H1 (cell line): ENCODE results near the gene KRABD2.

Experiments
- CTCF ChIA-PET: fragments of 300-600 bp; sonication (Branson Sonifier 250); formaldehyde crosslinking; loops from one replicate; lab custom pipeline; 2021; ENCODE audit not compliant: partially characterized antibody; lab: Charles Lee
- POLR2A ChIA-PET: fragments of 300-600 bp; sonication (Branson Sonifier 250); formaldehyde crosslinking; loops from one replicate; lab custom pipeline; 2021; ENCODE audit warnings: inconsistent platforms; ENCODE audit not compliant: partially characterized antibody; lab: Charles Lee
- DNase-seq, 2 experiments: peaks; one replicate each; pipeline versions ENCODE4 v3.0.0 to v3.0.0-alpha.2; 2010 to 2022; ENCODE audit warnings: low spot score in 2 of 2, low read depth in 1 of 2, mixed read lengths in 1 of 2
- FAIRE-seq: peaks from 2 replicates; lab custom pipeline; 2011; peaks lifted over from hg19 to GRCh38; lab: Jason Lieb, UNC
- H2AFZ ChIP-seq: 2 replicates; pipeline ENCODE4 v1.8.1; 2012; ENCODE audit warnings: low read length, inconsistent platforms
- H2AK5ac ChIP-seq: 2 replicates; pipeline ENCODE4 v1.6.1; 2013; ENCODE audit warnings: low read depth, low read length
- H2BK120ac ChIP-seq: replicated peaks from 2 replicates; pipeline ENCODE3; 2013; ENCODE audit warnings: low read depth, low read length, inconsistent platforms
- H2BK12ac ChIP-seq: 2 replicates; pipeline ENCODE4 v1.6.1; 2013; ENCODE audit warnings: low read depth, low read length
- H2BK15ac ChIP-seq: 2 replicates; pipeline ENCODE4 v1.6.1; 2013; ENCODE audit warnings: low read length
- H2BK20ac ChIP-seq: 2 replicates; pipeline ENCODE4 v1.6.1; 2013; ENCODE audit warnings: low read length
- H2BK5ac ChIP-seq: 2 replicates; pipeline ENCODE4 v1.6.1; 2013; ENCODE audit warnings: low read depth, low read length
- H3K14ac ChIP-seq: 2 replicates; pipeline ENCODE4 v1.6.1; 2013; ENCODE audit warnings: inconsistent platforms; ENCODE audit not compliant: insufficient read length
- H3K18ac ChIP-seq: 2 replicates; pipeline ENCODE4 v1.6.1; 2013; ENCODE audit warnings: low read length; ENCODE audit errors: extremely low read depth
- H3K23ac ChIP-seq: 2 replicates; pipeline ENCODE4 v1.6.1; 2013; ENCODE audit warnings: inconsistent platforms; ENCODE audit not compliant: insufficient read length
- H3K23me2 ChIP-seq: 2 replicates; pipeline ENCODE4 v1.6.1; 2013; ENCODE audit warnings: low read depth, low read length
- H3K27ac ChIP-seq: 2 replicates; pipeline ENCODE4 v1.6.1; 2011; ENCODE audit warnings: low read depth, low read length, inconsistent platforms
- H3K27me3 ChIP-seq, 4 experiments: replicated peaks in 1 of 4; 1 replicate in 1 of 4; 2 replicates in 3 of 4; pipeline versions ENCODE4 v1.6.1 to v1.8.1; 2011 to 2013; ENCODE audit warnings: low read length in 3 of 4, mild to moderate bottlenecking in 3 of 4, inconsistent platforms in 2 of 4, mixed read lengths in 2 of 4, moderate library complexity in 1 of 4; ENCODE audit not compliant: control insufficient read depth in 3 of 4, insufficient read depth in 3 of 4; ENCODE audit errors: extremely low read depth in 1 of 4
- H3K36me3 ChIP-seq, 4 experiments: 2 replicates each; pipeline versions ENCODE4 v1.6.1 to v1.8.1; 2011 to 2013; ENCODE audit warnings: mild to moderate bottlenecking in 4 of 4, low read length in 3 of 4, moderate library complexity in 2 of 4, control low read depth in 1 of 4, inconsistent platforms in 1 of 4; ENCODE audit not compliant: insufficient read depth in 4 of 4, control insufficient read depth in 2 of 4
- H3K4ac ChIP-seq: replicated peaks from 2 replicates; pipeline ENCODE3; 2013; ENCODE audit warnings: low read length, low read depth, mixed read lengths, inconsistent platforms; ENCODE audit not compliant: insufficient read length
- H3K4me1 ChIP-seq, 4 experiments: replicated peaks in 1 of 4; 1 replicate in 1 of 4; 2 replicates in 3 of 4; pipeline versions ENCODE4 v1.6.1 to v1.8.1; 2011 to 2013; ENCODE audit warnings: low read length in 3 of 4, inconsistent platforms in 2 of 4, mixed read lengths in 1 of 4; ENCODE audit not compliant: insufficient read depth in 4 of 4, control insufficient read depth in 3 of 4
- H3K4me2 ChIP-seq, 2 experiments: 2 replicates each; pipeline versions ENCODE4 v1.6.1 to v1.8.1; 2011 to 2013; ENCODE audit warnings: low read depth in 2 of 2, low read length in 2 of 2, control low read depth in 1 of 2, inconsistent platforms in 1 of 2, mild to moderate bottlenecking in 1 of 2; ENCODE audit not compliant: insufficient read depth in 1 of 2
- H3K4me3 ChIP-seq, 4 experiments: fragments of 200-600, 300-600 bp in 1 of 4; sonication (generic), shearing (Covaris generic), sonication (Bioruptor Twin) in 1 of 4; 2 replicates each; pipeline versions ENCODE4 v1.5.1 to v1.8.1; 2011 to 2016; ENCODE audit warnings: low read length in 4 of 4, low read depth in 3 of 4, control low read depth in 2 of 4, inconsistent platforms in 2 of 4, mild to moderate bottlenecking in 2 of 4, mixed read lengths in 1 of 4, moderate library complexity in 1 of 4; ENCODE audit not compliant: insufficient read depth in 2 of 4; ENCODE audit errors: extremely low read depth in 1 of 4
- H3K56ac ChIP-seq: replicated peaks from 2 replicates; pipeline ENCODE3; 2013; ENCODE audit warnings: low read depth, mild to moderate bottlenecking, mixed read lengths, low read length, inconsistent platforms; ENCODE audit not compliant: insufficient read length
- H3K79me1 ChIP-seq: 2 replicates; pipeline ENCODE4 v1.6.1; 2013; ENCODE audit warnings: low read depth, low read length, control low read depth
- H3K79me2 ChIP-seq, 2 experiments: 2 replicates each; pipeline versions ENCODE4 v1.6.1 to v1.8.1; 2012 to 2013; ENCODE audit warnings: low read length in 2 of 2, mild to moderate bottlenecking in 2 of 2, inconsistent platforms in 1 of 2; ENCODE audit not compliant: insufficient read depth in 2 of 2, control insufficient read depth in 1 of 2
- H3K9ac ChIP-seq, 4 experiments: replicated peaks in 1 of 4; 1 replicate in 1 of 4; 2 replicates in 3 of 4; pipeline versions ENCODE4 v1.6.1 to v1.8.1; 2011 to 2013; ENCODE audit warnings: low read depth in 3 of 4, low read length in 3 of 4, control low read depth in 2 of 4, mild to moderate bottlenecking in 2 of 4, moderate library complexity in 2 of 4, inconsistent platforms in 1 of 4; ENCODE audit errors: extremely low read depth in 1 of 4
- H3K9me3 ChIP-seq, 2 experiments: 2 replicates each; pipeline versions ENCODE4 v1.6.1 to v1.8.1; 2012 to 2013; ENCODE audit warnings: mild to moderate bottlenecking in 2 of 2, moderate library complexity in 2 of 2, control low read depth in 1 of 2, inconsistent platforms in 1 of 2, low read depth in 1 of 2, low read length in 1 of 2, mixed read lengths in 1 of 2; ENCODE audit not compliant: insufficient read depth in 2 of 2
- H4K20me1 ChIP-seq, 2 experiments: replicated peaks in 1 of 2; 2 replicates each; pipeline versions ENCODE3 to v1.8.1; 2011 to 2013; ENCODE audit warnings: inconsistent platforms in 2 of 2, low read length in 2 of 2, mild to moderate bottlenecking in 1 of 2; ENCODE audit not compliant: insufficient read depth in 2 of 2, control insufficient read depth in 1 of 2
- H4K5ac ChIP-seq: 2 replicates; pipeline ENCODE4 v1.6.1; 2013; ENCODE audit warnings: low read length, low read depth, mixed read lengths, inconsistent platforms; ENCODE audit not compliant: insufficient read length
- H4K8ac ChIP-seq: 2 replicates; pipeline ENCODE4 v1.8.0; 2013; ENCODE audit warnings: mild to moderate bottlenecking, moderate library complexity, low read length, inconsistent platforms; ENCODE audit not compliant: insufficient read depth; ENCODE audit errors: extremely low read depth
- H4K91ac ChIP-seq: replicated peaks from 2 replicates; pipeline ENCODE3; 2013; ENCODE audit warnings: low read length, mixed read lengths, inconsistent platforms; ENCODE audit not compliant: insufficient read length
- CBX8 ChIP-seq: fragments of 300-800, 300-1000 bp; sonication (generic); IDR thresholded peaks from 2 replicates; pipeline ENCODE4 v1.7.1; 2016; ENCODE audit warnings: low read depth, low read length, borderline replicate concordance
- CHD1 ChIP-seq: IDR thresholded peaks from 2 replicates; pipeline ENCODE4 v1.6.1; 2012; ENCODE audit warnings: low read depth, low read length, improper control_type of control experiment
- CTBP2 ChIP-seq: IDR thresholded peaks from 2 replicates; pipeline ENCODE4 v1.7.0; 2011; ENCODE audit warnings: borderline replicate concordance, mild to moderate bottlenecking, moderate library complexity, mixed read lengths, low read length; ENCODE audit not compliant: insufficient read depth, insufficient read length
- EZH2 ChIP-seq: fragments of 200-600 bp; sonication (generic); IDR thresholded peaks from 2 replicates; pipeline ENCODE4 v1.7.1; 2012; ENCODE audit warnings: low read depth, mild to moderate bottlenecking, moderate library complexity, low read length, inconsistent platforms; ENCODE audit not compliant: severe bottlenecking
- FOSL1 ChIP-seq: IDR thresholded peaks from 2 replicates; pipeline ENCODE4 v1.6.1; 2011; ENCODE audit warnings: mild to moderate bottlenecking, low read depth, low read length, moderate library complexity; ENCODE audit not compliant: insufficient read depth
- JUND ChIP-seq: IDR thresholded peaks from 2 replicates; pipeline ENCODE4 v1.6.1; 2011; ENCODE audit warnings: mild to moderate bottlenecking, improper control_type of control experiment, low read length
- SP4 ChIP-seq: IDR thresholded peaks from 2 replicates; pipeline ENCODE4 v1.6.1; 2012; ENCODE audit warnings: low read length, inconsistent platforms
- TAF7 ChIP-seq: optimal IDR thresholded peaks from 2 replicates; pipeline ENCODE3; 2011; ENCODE audit warnings: low read depth, mild to moderate bottlenecking, inconsistent platforms, low read length, moderate library complexity, borderline replicate concordance
- TEAD4 ChIP-seq: IDR thresholded peaks from 2 replicates; pipeline ENCODE4 v1.6.1; 2012; ENCODE audit warnings: low read depth, low read length, inconsistent platforms, mixed read lengths
- YY1 ChIP-seq: IDR thresholded peaks from 2 replicates; pipeline ENCODE4 v1.6.1; 2011; ENCODE audit warnings: low read depth, mild to moderate bottlenecking, low read length
- WGBS, 2 experiments: shearing (Covaris generic) in 1 of 2; methylation state at CpG; one replicate each; pipeline versions ENCODE4 v1.1.6 to v1.1.7; 2013 to 2015; ENCODE audit warnings: low lambda C conversion rate in 2 of 2, mixed read lengths in 2 of 2, inconsistent platforms in 1 of 2, low coverage in 1 of 2, missing lambda C conversion rate in 1 of 2; ENCODE audit not compliant: insufficient replicate concordance in 2 of 2, insufficient coverage in 1 of 2, insufficient read length in 1 of 2; ENCODE audit errors: extremely low coverage in 1 of 2, missing lambda C conversion rate in 1 of 2; 5-methylcytosine and 5-hydroxymethylcytosine counted together
- TF ChIP-seq, protein P1 (sequence below): IDR thresholded peaks from 2 replicates; pipeline ENCODE4 v1.6.1; 2011; ENCODE audit warnings: low read length, improper control_type of control experiment

Gene KRABD2

DNA sequence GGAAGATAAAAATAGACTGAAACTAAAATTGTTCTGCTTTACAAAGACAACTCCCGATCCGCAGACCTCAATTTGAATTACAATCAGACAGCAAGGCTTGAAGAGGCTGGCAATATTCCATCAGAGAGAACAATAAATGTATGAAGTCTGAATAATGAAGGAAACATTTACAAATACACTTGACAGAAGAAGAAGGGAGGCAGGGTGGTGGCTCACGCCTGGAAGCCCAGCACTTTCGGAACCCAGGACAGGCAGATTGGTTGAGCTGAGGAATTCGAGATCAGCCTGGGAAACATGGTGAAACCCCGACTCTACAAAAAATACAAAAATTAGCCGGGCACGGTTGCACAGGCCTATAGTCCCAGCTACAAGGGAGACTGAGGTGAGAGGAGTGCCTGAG lies 22.3 kb downstream of the KRABD2 start:
- Histone ChIP-seq H2BK120ac (no peak overlapping the region), H3K4me2 (no peak overlapping the region), H3K9ac (no peak overlapping the region), H2AFZ (no peak overlapping the region), H3K4me3 (no peak overlapping the region), H3K23me2 (no peaks in the 10 kb centered on the region; the same call in 1 of the 2 replicates), H3K79me2 (no peaks in the 10 kb centered on the region), H3K79me1 (no peaks in the 10 kb centered on the region), H2BK15ac (0 out of 2 replicates have a peak overlapping the region, but pooled peaks have one; percentile 23), H3K4ac (no peak overlapping the region), H2BK12ac (no peak overlapping the region), H3K9me3 (no peaks in the 10 kb centered on the region), H4K91ac (no peak overlapping the region), H4K20me1 (no peaks in the 10 kb centered on the region), H2AK5ac (no peak overlapping the region), H2BK20ac (no peak overlapping the region), H3K14ac (no peak overlapping the region), H4K5ac (no peak overlapping the region), H3K18ac (no peak overlapping the region), H3K4me1 (peaks cover 0 to 3% (median 0%) of the 10 kb centered on the region in 4 experiments; a peak in 1 of 7 replicates), H3K27me3 (no peaks in the 10 kb centered on the region), H2BK5ac (no peak overlapping the region), H4K8ac (no peak overlapping the region), H3K56ac (no peak overlapping the region), H3K23ac (no peak overlapping the region), H3K36me3 (no peaks in the 10 kb centered on the region), H3K27ac (no peak overlapping the region)
- no peak for FAIRE-seq
- ChIA-PET POLR2A (interaction anchor here (1.1 to 4.8 kb wide), 5 partner anchors 8 to 22 kb away, joined by 3 to 23 read pairs (median 3); partner anchors contain the start of gene KRABD2), CTCF (interaction anchor here (1.1 kb wide), 1 partner anchor 16 kb away, joined by 3 read pairs; no protein-coding TSS in a partner anchor)
- WGBS, 2 experiments = 76% methylated on average over 8 of the region's 8 CpGs; no CpG with 5 or more reads in 1 of the 2 experiments
- TF ChIP-seq, protein P1, sequence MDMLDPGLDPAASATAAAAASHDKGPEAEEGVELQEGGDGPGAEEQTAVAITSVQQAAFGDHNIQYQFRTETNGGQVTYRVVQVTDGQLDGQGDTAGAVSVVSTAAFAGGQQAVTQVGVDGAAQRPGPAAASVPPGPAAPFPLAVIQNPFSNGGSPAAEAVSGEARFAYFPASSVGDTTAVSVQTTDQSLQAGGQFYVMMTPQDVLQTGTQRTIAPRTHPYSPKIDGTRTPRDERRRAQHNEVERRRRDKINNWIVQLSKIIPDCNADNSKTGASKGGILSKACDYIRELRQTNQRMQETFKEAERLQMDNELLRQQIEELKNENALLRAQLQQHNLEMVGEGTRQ = no peak
- no peak for TF ChIP-seq SP4
- no peak for TF ChIP-seq TAF7
- no peak for TF ChIP-seq YY1
- no peak for TF ChIP-seq CTBP2
- TF ChIP-seq CHD1 = no peak
- no peak for TF ChIP-seq FOSL1
- TF ChIP-seq TEAD4 = no peak
- TF ChIP-seq EZH2 = no peak
- no peak for TF ChIP-seq CBX8
- no peak for TF ChIP-seq JUND
- no peak for DNase-seq
